Measurements from ENCODE around the gene ARHGAP18.

The ARHGAP18 gene

DNA sequence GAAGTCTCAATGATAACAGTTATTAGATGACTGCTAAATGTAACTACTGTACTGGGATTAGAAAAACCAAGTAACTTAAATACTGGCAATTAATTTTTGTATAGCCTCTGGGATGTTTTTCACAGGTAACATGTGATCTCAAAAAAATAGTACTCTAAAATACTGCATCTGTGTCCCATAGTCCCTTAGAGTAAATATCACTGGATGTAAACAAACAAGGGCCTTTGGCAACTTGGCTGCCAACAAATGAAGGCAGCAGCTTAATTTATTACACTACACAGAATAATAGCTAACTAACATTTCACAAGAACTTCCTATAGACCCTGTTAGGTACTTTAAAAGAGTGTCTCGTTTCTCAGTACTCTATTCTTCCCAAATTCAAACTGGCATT lies 14.0 kb downstream of the ARHGAP18 start:
- Histone ChIP-seq H3K4me2 (ENCODE audit: low read length) (no peak overlapping the region), H3K27ac (ENCODE audit: low read depth, low read length) (no peak overlapping the region), H3K4me1 (ENCODE audit: control insufficient read depth, low read length) (peaks cover 4% of the 10 kb centered on the region), H3K36me3 (ENCODE audit: control insufficient read depth, low read length) (no peaks in the 10 kb centered on the region), H3K79me2 (ENCODE audit: control insufficient read depth, low read length) (no peaks in the 10 kb centered on the region), H3K9me2 (replicated peaks; ENCODE audit: control insufficient read depth, low read length) (no peaks in the 10 kb centered on the region), H3K27me3 (ENCODE audit: control insufficient read depth, low read length) (no peaks in the 10 kb centered on the region), H3K9me3 (ENCODE audit: control insufficient read depth, insufficient read depth, low read length) (no peaks in the 10 kb centered on the region), H3F3A (ENCODE audit: control insufficient read depth, insufficient read depth) (no peaks in the 10 kb centered on the region), H3K4me3 (ENCODE audit: low read length) (no peak overlapping the region), H4K20me1 (ENCODE audit: control insufficient read depth, insufficient read depth, low read depth, low read length) (no peaks in the 10 kb centered on the region)
- TF ChIP-seq EZH2phosphoT487 (IDR thresholded peaks at IDR 0.05; ENCODE audit: borderline replicate concordance, low read length), result no peak

DNA sequence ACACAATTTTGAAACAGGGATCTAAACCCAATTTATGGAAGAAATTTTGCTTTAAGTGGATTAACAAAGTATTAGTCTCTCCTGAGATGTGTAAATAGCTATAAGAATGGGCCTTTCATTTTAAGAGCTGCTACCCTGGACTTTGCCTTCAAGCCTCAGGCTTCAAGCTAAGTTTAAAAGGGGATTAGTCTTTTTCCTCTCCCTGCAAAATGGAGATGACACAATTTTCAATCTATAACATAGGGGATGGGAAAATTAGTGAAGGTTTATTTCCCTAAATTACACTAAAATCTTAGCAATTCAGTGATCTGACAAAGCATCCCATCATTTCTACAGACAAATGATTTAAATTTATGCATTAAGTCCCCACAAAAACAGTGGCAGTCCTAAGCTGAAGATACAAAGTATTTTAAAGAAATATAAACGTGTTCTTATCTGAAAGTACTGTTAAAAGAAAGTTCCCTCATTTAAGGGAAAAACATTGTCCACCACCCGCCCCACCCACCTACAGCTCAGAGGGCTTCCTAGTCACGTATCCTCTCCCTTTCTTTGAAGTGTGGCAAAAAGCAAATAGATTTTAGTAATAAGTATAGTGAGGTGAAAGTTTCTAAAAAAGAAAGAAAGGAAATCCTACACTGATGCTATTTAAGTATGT lies 14.5 kb downstream of the ARHGAP18 start:
- Histone ChIP-seq H3K4me3 (ENCODE audit: low read length) (no peak overlapping the region), H3K9me3 (ENCODE audit: control insufficient read depth, insufficient read depth, low read length) (no peaks in the 10 kb centered on the region), H3F3A (ENCODE audit: control insufficient read depth, insufficient read depth) (no peaks in the 10 kb centered on the region), H3K79me2 (ENCODE audit: control insufficient read depth, low read length) (no peaks in the 10 kb centered on the region), H4K20me1 (ENCODE audit: control insufficient read depth, insufficient read depth, low read depth, low read length) (no peaks in the 10 kb centered on the region), H3K4me2 (ENCODE audit: low read length) (no peak overlapping the region), H3K27me3 (ENCODE audit: control insufficient read depth, low read length) (no peaks in the 10 kb centered on the region), H3K36me3 (ENCODE audit: control insufficient read depth, low read length) (no peaks in the 10 kb centered on the region), H3K27ac (ENCODE audit: low read depth, low read length) (no peak overlapping the region), H3K9me2 (replicated peaks; ENCODE audit: control insufficient read depth, low read length) (no peaks in the 10 kb centered on the region), H3K4me1 (ENCODE audit: control insufficient read depth, low read length) (peaks cover 4% of the 10 kb centered on the region)
- TF ChIP-seq, protein P1, sequence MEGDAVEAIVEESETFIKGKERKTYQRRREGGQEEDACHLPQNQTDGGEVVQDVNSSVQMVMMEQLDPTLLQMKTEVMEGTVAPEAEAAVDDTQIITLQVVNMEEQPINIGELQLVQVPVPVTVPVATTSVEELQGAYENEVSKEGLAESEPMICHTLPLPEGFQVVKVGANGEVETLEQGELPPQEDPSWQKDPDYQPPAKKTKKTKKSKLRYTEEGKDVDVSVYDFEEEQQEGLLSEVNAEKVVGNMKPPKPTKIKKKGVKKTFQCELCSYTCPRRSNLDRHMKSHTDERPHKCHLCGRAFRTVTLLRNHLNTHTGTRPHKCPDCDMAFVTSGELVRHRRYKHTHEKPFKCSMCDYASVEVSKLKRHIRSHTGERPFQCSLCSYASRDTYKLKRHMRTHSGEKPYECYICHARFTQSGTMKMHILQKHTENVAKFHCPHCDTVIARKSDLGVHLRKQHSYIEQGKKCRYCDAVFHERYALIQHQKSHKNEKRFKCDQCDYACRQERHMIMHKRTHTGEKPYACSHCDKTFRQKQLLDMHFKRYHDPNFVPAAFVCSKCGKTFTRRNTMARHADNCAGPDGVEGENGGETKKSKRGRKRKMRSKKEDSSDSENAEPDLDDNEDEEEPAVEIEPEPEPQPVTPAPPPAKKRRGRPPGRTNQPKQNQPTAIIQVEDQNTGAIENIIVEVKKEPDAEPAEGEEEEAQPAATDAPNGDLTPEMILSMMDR (IDR thresholded peaks at IDR 0.05; ENCODE audit: low read depth, low read length, poor library complexity, severe bottlenecking), result no peak
- TF ChIP-seq EZH2phosphoT487 (IDR thresholded peaks at IDR 0.05; ENCODE audit: borderline replicate concordance, low read length), result no peak

DNA sequence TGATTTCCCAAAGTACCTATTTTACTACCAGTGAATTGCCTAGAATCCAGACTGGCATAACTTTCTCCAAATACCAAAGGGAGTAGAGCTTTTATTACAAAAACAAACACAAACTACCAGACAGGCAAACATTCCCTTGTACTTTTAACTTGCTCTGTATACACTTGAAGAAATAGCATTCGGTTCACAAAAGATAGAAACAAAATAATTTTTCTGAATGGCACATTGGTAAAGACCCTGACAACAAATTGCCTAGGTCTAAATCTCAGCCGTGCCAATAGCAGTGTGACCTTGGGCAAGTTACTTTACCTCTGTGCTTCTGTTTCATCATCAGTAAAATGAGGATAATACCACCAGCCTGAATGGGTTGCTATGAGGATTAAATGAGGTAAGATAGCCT lies 15.9 kb downstream of the ARHGAP18 start:
- H3K9me2 ChIP-seq (replicated peaks; ENCODE audit: control insufficient read depth, low read length), result no peaks in the 10 kb centered on the region
- no peaks in the 10 kb centered on the region for H3F3A ChIP-seq (ENCODE audit: control insufficient read depth, insufficient read depth)
- TF ChIP-seq, protein P1 (IDR thresholded peaks at IDR 0.05; ENCODE audit: low read depth, low read length, poor library complexity, severe bottlenecking), result no peak
- TF ChIP-seq EZH2phosphoT487 (IDR thresholded peaks at IDR 0.05; ENCODE audit: borderline replicate concordance, low read length), result no peak
- H3K27me3 ChIP-seq (ENCODE audit: control insufficient read depth, low read length), result no peaks in the 10 kb centered on the region
- no peaks in the 10 kb centered on the region for H4K20me1 ChIP-seq (ENCODE audit: control insufficient read depth, insufficient read depth, low read depth, low read length)
- no peaks in the 10 kb centered on the region for H3K9me3 ChIP-seq (ENCODE audit: control insufficient read depth, insufficient read depth, low read length)
- no peak overlapping the region for H3K4me3 ChIP-seq (ENCODE audit: low read length)
- no peaks in the 10 kb centered on the region for H3K79me2 ChIP-seq (ENCODE audit: control insufficient read depth, low read length)
- no peaks in the 10 kb centered on the region for H3K36me3 ChIP-seq (ENCODE audit: control insufficient read depth, low read length)
- H3K27ac ChIP-seq (ENCODE audit: low read depth, low read length), result no peak overlapping the region
- H3K4me2 ChIP-seq (ENCODE audit: low read length), result no peak overlapping the region
- peaks cover 4% of the 10 kb centered on the region for H3K4me1 ChIP-seq (ENCODE audit: control insufficient read depth, low read length)

DNA sequence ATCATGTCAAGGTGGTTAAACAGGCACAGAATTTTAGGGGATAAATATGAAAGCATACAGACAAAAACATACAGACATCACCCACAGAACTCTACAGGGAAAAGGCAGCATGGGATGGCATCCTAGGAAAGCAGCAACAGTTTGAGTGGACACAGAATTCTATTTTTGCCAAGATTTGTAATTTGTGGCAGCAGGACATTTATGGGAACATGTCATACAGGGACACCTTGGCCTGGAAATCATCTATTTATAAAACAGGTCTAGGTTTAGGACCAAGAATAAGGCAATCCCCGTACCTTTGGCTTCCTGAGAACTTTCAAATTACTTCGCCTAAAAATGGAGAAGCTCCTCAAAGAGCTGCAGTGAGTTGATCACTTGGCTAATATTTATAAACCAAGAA lies 17.5 kb downstream of the ARHGAP18 start:
- Histone ChIP-seq H3K36me3 (ENCODE audit: control insufficient read depth, low read length) (no peaks in the 10 kb centered on the region), H3K4me3 (ENCODE audit: low read length) (no peak overlapping the region), H3K9me3 (ENCODE audit: control insufficient read depth, insufficient read depth, low read length) (no peaks in the 10 kb centered on the region), H3F3A (ENCODE audit: control insufficient read depth, insufficient read depth) (no peaks in the 10 kb centered on the region), H3K27ac (ENCODE audit: low read depth, low read length) (no peak overlapping the region), H4K20me1 (ENCODE audit: control insufficient read depth, insufficient read depth, low read depth, low read length) (no peaks in the 10 kb centered on the region), H3K4me2 (ENCODE audit: low read length) (no peak overlapping the region), H3K27me3 (ENCODE audit: control insufficient read depth, low read length) (no peaks in the 10 kb centered on the region), H3K4me1 (ENCODE audit: control insufficient read depth, low read length) (peaks cover 5% of the 10 kb centered on the region), H3K79me2 (ENCODE audit: control insufficient read depth, low read length) (no peaks in the 10 kb centered on the region), H3K9me2 (replicated peaks; ENCODE audit: control insufficient read depth, low read length) (no peaks in the 10 kb centered on the region)
- TF ChIP-seq, protein P1 (IDR thresholded peaks at IDR 0.05; ENCODE audit: low read depth, low read length, poor library complexity, severe bottlenecking), result no peak
- TF ChIP-seq EZH2phosphoT487 (IDR thresholded peaks at IDR 0.05; ENCODE audit: borderline replicate concordance, low read length), result no peak
